GM18907 (cell line): ENCODE results near the gene CHI3L1.
"Not testable (repeated sequence)": the region's sequence is repeated elsewhere in the genome, so short reads cannot be mapped to it uniquely, and the experiment has no call there.

Experiments used
- ATAC-seq: cut with Tn5 transposase; IDR thresholded peaks from one replicate; pipeline ENCODE4 v1.9.1; 2021; ENCODE audit warnings: mild to moderate bottlenecking, moderate library complexity; ENCODE audit not compliant: unreplicated experiment

CHI3L1 gene

GRCh38 chr1:203186446-203187303 is at the start of gene CHI3L1:
TSS of gene CHI3L1 (minus strand) at chr1:203186704. CDS start at chr1:203186623, 81 bp downstream.
- no peak for ATAC-seq

GRCh38 chr1:203234901-203235300 is 48.4 kb upstream of the CHI3L1 start:
- ATAC-seq: not testable (repeated sequence)

GRCh38 chr1:203229471-203230135 is 43.1 kb upstream of the CHI3L1 start, which contains the start of gene CHIT1:
TSS of gene CHIT1 (minus strand) at chr1:203229673. CDS start at chr1:203229636, 37 bp downstream.
- no peak for ATAC-seq

GRCh38 chr1:203228670-203229069 is 42.2 kb upstream of the CHI3L1 start:
- ATAC-seq: no peak

- no peak for ATAC-seq
Measured at GRCh38 chr1:203227371-203228083, 41.0 kb upstream of the CHI3L1 start.

GRCh38 chr1:203225071-203225470 is 38.6 kb upstream of the CHI3L1 start:
- ATAC-seq: no peak

GRCh38 chr1:203223012-203223775 is 36.7 kb upstream of the CHI3L1 start:
- no peak for ATAC-seq

GRCh38 chr1:203219934-203220333 is 33.4 kb upstream of the CHI3L1 start:
- ATAC-seq: no peak

- no peak for ATAC-seq
Measured at GRCh38 chr1:203219171-203219570, 32.7 kb upstream of the CHI3L1 start.

- no peak for ATAC-seq
Measured at GRCh38 chr1:203217668-203218067, 31.2 kb upstream of the CHI3L1 start.

GRCh38 chr1:203217139-203217655 is 30.7 kb upstream of the CHI3L1 start:
- ATAC-seq: no peak

- ATAC-seq: no peak
Measured at GRCh38 chr1:203216274-203217138, 30.0 kb upstream of the CHI3L1 start.

- no peak for ATAC-seq
Measured at GRCh38 chr1:203215573-203215972, 29.1 kb upstream of the CHI3L1 start.

- ATAC-seq: no peak
Measured at GRCh38 chr1:203214871-203215270, 28.4 kb upstream of the CHI3L1 start.

- no peak for ATAC-seq
Measured at GRCh38 chr1:203213126-203213525, 26.6 kb upstream of the CHI3L1 start.

- ATAC-seq: no peak
Measured at GRCh38 chr1:203211812-203212211, 25.3 kb upstream of the CHI3L1 start.

- ATAC-seq: no peak
Measured at GRCh38 chr1:203210988-203211387, 24.5 kb upstream of the CHI3L1 start.

GRCh38 chr1:203210350-203210749 is 23.8 kb upstream of the CHI3L1 start:
- ATAC-seq: no peak

- no peak for ATAC-seq
Measured at GRCh38 chr1:203208181-203208580, 21.7 kb upstream of the CHI3L1 start.
